Measurements from ENCODE around the gene DOC2A.

The DOC2A gene

GRCh38 chr16:30005341-30006094 is 5.3 kb downstream of the DOC2A start:
- peak; percentile 23 for DNase-seq (ENCODE audit: low spot score)

GRCh38 chr16:30004811-30005242 is 6.0 kb downstream of the DOC2A start:
- no peak for DNase-seq (ENCODE audit: low spot score)

GRCh38 chr16:30004424-30004776 is 6.4 kb downstream of the DOC2A start:
- DNase-seq (ENCODE audit: low spot score) = no peak

- DNase-seq (ENCODE audit: low spot score) = no peak
These were observed 7.0 kb downstream of the DOC2A start for GRCh38 chr16:30003670-30004423.

- DNase-seq (ENCODE audit: low spot score) = no peak
These were observed 8.0 kb downstream of the DOC2A start for GRCh38 chr16:30002614-30003346.

GRCh38 chr16:30000735-30001631 is 9.8 kb downstream of the DOC2A start:
- DNase-seq (ENCODE audit: low spot score) = no peak

GRCh38 chr16:29999605-30000004 is 11.2 kb downstream of the DOC2A start:
- no peak for DNase-seq (ENCODE audit: low spot score)

GRCh38 chr16:29996766-29997250 is 14.0 kb downstream of the DOC2A start:
- no peak for DNase-seq (ENCODE audit: low spot score)

- peak; percentile 97 for DNase-seq (ENCODE audit: low spot score)
These were observed 14.7 kb downstream of the DOC2A start, which contains the start of gene INO80E for GRCh38 chr16:29995911-29996765. Gene INO80E (plus strand): TSS chr16:29996241. CDS start chr16:29996311, 70 bp downstream.

- DNase-seq (ENCODE audit: low spot score) = peak; percentile 85
These were observed 15.4 kb downstream of the DOC2A start, which contains the start of gene HIRIP3 for GRCh38 chr16:29995324-29995910. Gene HIRIP3 (minus strand): TSS chr16:29995617. CDS start chr16:29995605, 12 bp downstream.

GRCh38 chr16:29994600-29995323 is 16.1 kb downstream of the DOC2A start:
- no peak for DNase-seq (ENCODE audit: low spot score)

- DNase-seq (ENCODE audit: low spot score) = no peak
These were observed 16.8 kb downstream of the DOC2A start for GRCh38 chr16:29993903-29994599.

GRCh38 chr16:29993191-29993902 is 17.5 kb downstream of the DOC2A start:
- no peak for DNase-seq (ENCODE audit: low spot score)

- no peak for DNase-seq (ENCODE audit: low spot score)
These were observed 18.4 kb downstream of the DOC2A start for GRCh38 chr16:29992344-29992967.

- DNase-seq (ENCODE audit: low spot score) = no peak
These were observed 19.3 kb downstream of the DOC2A start for GRCh38 chr16:29991571-29991904.

GRCh38 chr16:29990883-29991570 is 19.8 kb downstream of the DOC2A start:
- DNase-seq (ENCODE audit: low spot score) = no peak

- no peak for DNase-seq (ENCODE audit: low spot score)
These were observed 20.8 kb downstream of the DOC2A start for GRCh38 chr16:29990034-29990433.

All from hematopoietic multipotent progenitor cell treated with erythropoietin and hydrocortisone succinate and interleukin-3 and kit ligand, for 17 days (in vitro differentiated cells).